Colonic mucosa (tissue), 4 donors: ENCODE results near the gene NIFK. TPM values are rescaled to one million over a fixed set of nuclear protein-coding genes. Genes with fewer than 3 reads are reported as not detected.

Experiments
- DNase-seq: peaks from one replicate; pipeline ENCODE4 v3.0.0-alpha.2; 2020
- H3K27ac ChIP-seq: fragments of 200-600 bp; one replicate; pipeline ENCODE4 v1.8.0; 2021
- H3K27me3 ChIP-seq: fragments of 200-600 bp; one replicate; pipeline ENCODE4 v1.8.0; 2021
- H3K36me3 ChIP-seq: fragments of 200-600 bp; one replicate; pipeline ENCODE4 v1.8.0; 2021
- H3K4me1 ChIP-seq: fragments of 200-600 bp; one replicate; pipeline ENCODE4 v1.8.0; 2021; ENCODE audit warnings: mild to moderate bottlenecking
- H3K4me3 ChIP-seq: fragments of 200-600 bp; one replicate; pipeline ENCODE4 v1.8.0; 2021
- H3K9ac ChIP-seq, 2 donors: one replicate each; pipeline ENCODE4 v1.7.0; 2013; ENCODE audit warnings: control low read depth in 2 of 2, low read depth in 2 of 2, low read length in 2 of 2
- H3K9me3 ChIP-seq: fragments of 200-600 bp; one replicate; pipeline ENCODE4 v1.8.0; 2021
- intact Hi-C: fragments of 100-400 bp; cut with DNase I; formaldehyde crosslinking; loops from one replicate; pipeline ENCODE4 v1.14.1; 2022
- total RNA-seq, 2 donors: library from RNA; stranded (reverse); fragmentation: NEBNext Ultra II Directional in 1 of 2; extraction: Animal tissue kit (Norgen Biotek cat#: 25700) in 1 of 2; gene quantifications; one replicate each; pipeline ENCODE4 v1.2.1, GENCODE V29; 2021
- TF ChIP-seq, protein P1 (sequence below): fragments of 200-600 bp; IDR thresholded peaks from one replicate; pipeline ENCODE4 v1.8.0; 2022; ENCODE audit warnings: antibody characterized with exemption, mild to moderate bottlenecking
- donor health status: healthy.
- donor health status: DM: no; HTN: no; CAD: no.
- donor health status: DM: no; HTN: no; CAD: no.

Gene NIFK
- total RNA-seq, 2 donors from 2014 or later = 32.9 to 57.7 TPM

- peaks cover 6% of the 10 kb centered on the region for H3K36me3 ChIP-seq
- H3K27ac ChIP-seq = no peak overlapping the region
- no peak for DNase-seq
- H3K4me1 ChIP-seq = no peaks in the 10 kb centered on the region
- no peaks in the 10 kb centered on the region for H3K9me3 ChIP-seq
- H3K4me3 ChIP-seq = no peak overlapping the region
- no peaks in the 10 kb centered on the region for H3K27me3 ChIP-seq
- intact Hi-C loops = no loop called here
- no peak overlapping the region for H3K9ac ChIP-seq
- TF ChIP-seq, protein P1, sequence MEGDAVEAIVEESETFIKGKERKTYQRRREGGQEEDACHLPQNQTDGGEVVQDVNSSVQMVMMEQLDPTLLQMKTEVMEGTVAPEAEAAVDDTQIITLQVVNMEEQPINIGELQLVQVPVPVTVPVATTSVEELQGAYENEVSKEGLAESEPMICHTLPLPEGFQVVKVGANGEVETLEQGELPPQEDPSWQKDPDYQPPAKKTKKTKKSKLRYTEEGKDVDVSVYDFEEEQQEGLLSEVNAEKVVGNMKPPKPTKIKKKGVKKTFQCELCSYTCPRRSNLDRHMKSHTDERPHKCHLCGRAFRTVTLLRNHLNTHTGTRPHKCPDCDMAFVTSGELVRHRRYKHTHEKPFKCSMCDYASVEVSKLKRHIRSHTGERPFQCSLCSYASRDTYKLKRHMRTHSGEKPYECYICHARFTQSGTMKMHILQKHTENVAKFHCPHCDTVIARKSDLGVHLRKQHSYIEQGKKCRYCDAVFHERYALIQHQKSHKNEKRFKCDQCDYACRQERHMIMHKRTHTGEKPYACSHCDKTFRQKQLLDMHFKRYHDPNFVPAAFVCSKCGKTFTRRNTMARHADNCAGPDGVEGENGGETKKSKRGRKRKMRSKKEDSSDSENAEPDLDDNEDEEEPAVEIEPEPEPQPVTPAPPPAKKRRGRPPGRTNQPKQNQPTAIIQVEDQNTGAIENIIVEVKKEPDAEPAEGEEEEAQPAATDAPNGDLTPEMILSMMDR = no peak
Observed at GRCh38 chr2:121727950-121728349, 8.7 kb downstream of the NIFK start.

DNA sequence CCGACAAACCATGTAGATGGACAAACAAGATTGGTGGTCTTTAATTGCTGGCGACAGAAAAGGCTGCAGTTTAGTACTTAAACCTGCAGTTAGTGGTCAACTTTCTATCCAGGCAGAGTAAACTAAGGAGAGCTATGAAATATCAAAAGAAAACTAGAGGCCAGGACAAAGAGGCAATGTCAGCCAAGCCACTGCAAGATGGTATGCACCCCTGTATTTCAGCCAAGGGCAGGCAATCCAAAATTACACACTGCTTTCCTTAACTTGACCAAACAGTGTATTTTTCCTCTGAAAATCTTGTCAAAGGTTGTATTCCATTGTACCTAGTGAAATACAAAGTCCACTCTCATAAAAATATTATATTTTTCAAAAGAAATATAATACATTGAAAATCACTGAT is 9.3 kb downstream of the NIFK start:
- H3K4me1 ChIP-seq = no peaks in the 10 kb centered on the region
- no peaks in the 10 kb centered on the region for H3K9me3 ChIP-seq
- H3K9ac ChIP-seq = no peak overlapping the region
- no peaks in the 10 kb centered on the region for H3K27me3 ChIP-seq
- H3K36me3 ChIP-seq = peaks cover 6% of the 10 kb centered on the region
- intact Hi-C loops = no loop called here
- DNase-seq = no peak
- no peak overlapping the region for H3K4me3 ChIP-seq
- TF ChIP-seq, protein P1 = no peak
- H3K27ac ChIP-seq = no peak overlapping the region

DNA sequence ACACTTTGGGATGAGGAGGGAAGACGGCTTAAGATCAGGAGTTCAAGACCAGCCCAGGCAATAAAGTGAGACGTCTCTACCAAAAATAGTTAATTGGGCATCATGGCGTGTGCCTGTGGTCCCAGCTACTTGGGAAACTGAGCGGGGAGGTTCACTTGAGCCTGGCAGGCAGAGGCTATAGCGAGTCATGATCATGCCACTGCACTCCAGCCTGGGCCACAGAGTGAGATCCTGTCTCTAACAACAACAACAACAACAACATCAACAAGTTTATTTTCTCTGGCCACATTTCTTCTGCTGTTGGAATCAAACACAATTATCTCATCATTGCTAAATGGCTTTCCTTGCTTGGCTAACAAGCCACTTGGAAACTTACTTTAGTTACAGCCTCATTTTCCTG is 13.4 kb downstream of the NIFK start:
- no peak overlapping the region for H3K27ac ChIP-seq
- H3K36me3 ChIP-seq = no peaks in the 10 kb centered on the region
- no peaks in the 10 kb centered on the region for H3K4me1 ChIP-seq
- DNase-seq = no peak
- H3K27me3 ChIP-seq = no peaks in the 10 kb centered on the region
- TF ChIP-seq, protein P1 = no peak
- no peak overlapping the region for H3K9ac ChIP-seq
- intact Hi-C loops = no loop called here
- no peaks in the 10 kb centered on the region for H3K9me3 ChIP-seq
- H3K4me3 ChIP-seq = no peak overlapping the region

- intact Hi-C loops = no loop called here
- TF ChIP-seq, protein P1 = no peak
- H3K9ac ChIP-seq = no peak overlapping the region
- H3K27ac ChIP-seq = no peak overlapping the region
- H3K4me3 ChIP-seq = no peak overlapping the region
- no peaks in the 10 kb centered on the region for H3K4me1 ChIP-seq
- H3K27me3 ChIP-seq = no peaks in the 10 kb centered on the region
- no peaks in the 10 kb centered on the region for H3K36me3 ChIP-seq
- no peak for DNase-seq
- no peaks in the 10 kb centered on the region for H3K9me3 ChIP-seq
Observed at GRCh38 chr2:121722479-121722878, 14.2 kb downstream of the NIFK start.

GRCh38 chr2:121721926-121722325 is 14.7 kb downstream of the NIFK start:
- Histone ChIP-seq H3K36me3 (no peaks in the 10 kb centered on the region), H3K4me1 (no peaks in the 10 kb centered on the region), H3K27ac (no peak overlapping the region), H3K27me3 (no peaks in the 10 kb centered on the region), H3K9ac (no peak overlapping the region), H3K4me3 (no peak overlapping the region), H3K9me3 (no peaks in the 10 kb centered on the region)
- DNase-seq = no peak
- TF ChIP-seq, protein P1 = no peak
- intact Hi-C loops = no loop called here

DNA sequence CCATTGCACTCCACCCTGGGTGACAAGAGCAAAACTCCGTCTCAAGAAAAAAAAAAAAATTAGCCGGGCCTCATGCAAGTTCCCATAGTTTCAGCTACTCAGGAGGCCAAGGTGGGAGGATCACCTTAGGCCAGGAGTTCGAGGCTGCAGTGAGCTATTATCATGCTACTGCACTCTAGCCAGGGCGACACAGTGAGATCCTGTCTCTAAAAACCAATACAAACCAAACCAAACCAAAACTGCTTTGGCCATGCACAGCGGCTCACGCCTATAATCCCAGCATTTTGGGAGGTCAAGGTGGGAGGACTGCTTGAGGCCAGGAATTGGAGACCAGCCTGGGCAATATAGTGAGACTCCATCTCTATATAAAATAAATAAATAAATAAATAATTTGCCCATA is 19.1 kb downstream of the NIFK start:
- H3K36me3 ChIP-seq = no peaks in the 10 kb centered on the region
- H3K4me1 ChIP-seq = no peaks in the 10 kb centered on the region
- H3K4me3 ChIP-seq = no peak overlapping the region
- intact Hi-C loops = loop anchor here (5.0 to 10.0 kb wide), 4 partner anchors 120 to 633 kb away; partner anchors contain the start of gene RNU4ATAC
- TF ChIP-seq, protein P1 = no peak
- H3K27me3 ChIP-seq = no peaks in the 10 kb centered on the region
- no peak overlapping the region for H3K27ac ChIP-seq
- no peak for DNase-seq
- H3K9ac ChIP-seq = no peak overlapping the region
- no peaks in the 10 kb centered on the region for H3K9me3 ChIP-seq
